Spleen (tissue), 7 donors: ENCODE results near the gene L3MBTL1.

Source experiments
- CTCF ChIP-seq, 11 experiments: fragments of 200-600 bp in 7 of 11; fragments of 450-650 bp in 4 of 11; sonication (generic) in 4 of 11; IDR thresholded peaks in 8 of 11; conservative IDR thresholded peaks in 3 of 11; 1 replicate in 7 of 11; 2 replicates in 4 of 11; pipeline versions ENCODE4 v1.4.0 to v1.8.0; 2016 to 2021; ENCODE audit warnings: antibody characterized with exemption in 11 of 11, inconsistent platforms in 4 of 11, mild to moderate bottlenecking in 1 of 11
- POLR2A ChIP-seq, 3 donors: fragments of 450-650 bp; IDR thresholded peaks; one replicate each; pipeline ENCODE4 v1.5.1; 2017; ENCODE audit warnings: antibody characterized with exemption in 3 of 3, mild to moderate bottlenecking in 1 of 3
- POLR2AphosphoS5 ChIP-seq, 3 donors: sonication (generic); formaldehyde crosslinking; IDR thresholded peaks; one replicate each; pipeline ENCODE4 v1.5.1; 2017; ENCODE audit warnings: antibody characterized with exemption in 3 of 3
- donor health status: DM: no; HTN: no; CAD: no; lungs with moderate emphysema.
- donor health status: DM: no; HTN: no; CAD: no.
- donor health status: DM: no; HTN: no; CAD: no.

DNA sequence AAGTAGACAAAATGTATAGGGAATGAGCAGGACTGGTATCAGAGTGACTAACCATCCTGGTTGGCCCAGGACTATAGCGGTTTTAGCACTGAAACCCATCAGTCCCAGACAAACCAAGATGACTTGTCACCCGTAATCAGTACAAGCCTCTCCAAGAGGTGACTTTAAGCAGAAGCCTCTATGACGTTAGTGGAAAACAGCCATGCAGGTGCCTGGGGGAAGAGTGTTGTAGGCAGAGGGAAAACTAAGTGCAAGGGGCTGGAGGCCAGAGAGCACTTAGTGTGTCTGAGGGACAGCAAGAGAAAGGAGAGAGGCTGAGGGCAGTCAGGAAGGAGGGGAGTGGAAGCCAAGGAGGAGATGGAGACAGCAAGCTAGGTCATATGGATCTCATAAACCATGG lies 53.5 kb downstream of the L3MBTL1 start:
- TF ChIP-seq CTCF (IDR thresholded peaks at IDR 0.05 in 8 of 11, conservative IDR thresholded peaks at IDR 0.05 in 3 of 11) (no peak), POLR2A (IDR thresholded peaks at IDR 0.05) (no peak), POLR2AphosphoS5 (IDR thresholded peaks at IDR 0.05) (no peak)
